Lung (tissue), 12 donors: ENCODE measurements around the gene IGSF9. TPM values are rescaled to one million over a fixed set of nuclear protein-coding genes. Genes with fewer than 3 reads are reported as not detected.

Experiments used
- ATAC-seq: fragments of 200-7000 bp; cut with Tn5 transposase; one replicate; pipeline ENCODE4 v1.9.1; 2020; ENCODE audit warnings: moderate number of reproducible peaks; ENCODE audit not compliant: insufficient read depth, low FRiP score
- DNase-seq, 3 donors: peaks; one replicate each; pipeline ENCODE4 v3.0.0-alpha.2; 2013 to 2017
- H3K27ac ChIP-seq, 2 donors: one replicate each; pipeline ENCODE4 v1.5.1; 2013; ENCODE audit warnings: mild to moderate bottlenecking in 2 of 2, moderate library complexity in 2 of 2, control low read depth in 1 of 2, inconsistent platforms in 1 of 2, low read depth in 1 of 2, low read length in 1 of 2
- H3K27me3 ChIP-seq, 3 donors: one replicate each; pipeline ENCODE4 v1.5.1; 2013; ENCODE audit warnings: low read length in 2 of 3; ENCODE audit not compliant: control insufficient read depth in 3 of 3, insufficient read depth in 3 of 3
- H3K36me3 ChIP-seq, 4 donors: one replicate each; pipeline ENCODE4 v1.5.1; 2013; ENCODE audit warnings: low read length in 4 of 4, mild to moderate bottlenecking in 1 of 4, moderate library complexity in 1 of 4; ENCODE audit not compliant: control insufficient read depth in 4 of 4, insufficient read depth in 4 of 4
- H3K4me1 ChIP-seq, 5 donors: one replicate each; pipeline ENCODE4 v1.5.1; 2013; ENCODE audit warnings: low read length in 5 of 5, mild to moderate bottlenecking in 2 of 5, moderate library complexity in 1 of 5; ENCODE audit not compliant: control insufficient read depth in 5 of 5, insufficient read depth in 5 of 5
- H3K4me3 ChIP-seq: one replicate; pipeline ENCODE4 v1.5.1; 2013; ENCODE audit warnings: mild to moderate bottlenecking, control low read depth, moderate library complexity
- H3K9ac ChIP-seq, 2 donors: one replicate each; pipeline ENCODE4 v1.5.1; 2013; ENCODE audit warnings: low read length in 2 of 2, control low read depth in 1 of 2; ENCODE audit not compliant: insufficient read depth in 1 of 2
- H3K9me3 ChIP-seq, 4 donors: one replicate each; pipeline ENCODE4 v1.5.1; 2013; ENCODE audit warnings: low read length in 3 of 4, mild to moderate bottlenecking in 1 of 4, moderate library complexity in 1 of 4; ENCODE audit not compliant: control insufficient read depth in 4 of 4, insufficient read depth in 3 of 4
- CTCF ChIP-seq: IDR thresholded peaks from 2 replicates; pipeline ENCODE4 v1.5.1; 2012; ENCODE audit warnings: mild to moderate bottlenecking; ENCODE audit errors: control extremely low read depth, extremely low read depth
- WGBS, 2 donors: extraction: QIAGEN DNeasy Blood & Tissue Kit; methylation state at CpG; one replicate each; pipeline ENCODE4 v1.1.7; 2013; 5-methylcytosine and 5-hydroxymethylcytosine counted together
- polyA plus RNA-seq, 2 donors: library from polyadenylated mRNA; stranded (reverse); fragments of 200-250 nt; gene quantifications; one replicate each; pipeline ENCODE4 v1.2.1, GENCODE V29; 2013
- total RNA-seq, 2 donors: library from RNA; depleted of rRNA in 1 of 2; stranded (reverse); fragments of >200 nt in 1 of 2; gene quantifications; one replicate each; pipeline ENCODE4 v1.2.1, GENCODE V29; 2014 to 2021
- donor health status: control.
- donor health status: control.
- donor health status: Bipolar disorder and iron deficiency.
- donor health status: healthy.
- donor health status: DM: yes; HTN: yes; CAD: no.

The IGSF9 gene
- total and polyA plus RNA-seq, 4 donors, result 1.4 to 4.9 (median 2.0) TPM

GRCh38 chr1:159968901-159969300 is 23.5 kb upstream of the IGSF9 start:
- Histone ChIP-seq H3K4me3 (no peak overlapping the region), H3K9ac (no peak overlapping the region), H3K36me3 (no peaks in the 10 kb centered on the region), H3K9me3 (peaks cover 0 to 2% (median 0%) of the 10 kb centered on the region in 4 donors), H3K27ac (no peak overlapping the region), H3K4me1 (peaks cover 0 to 3% (median 0%) of the 10 kb centered on the region in 5 donors), H3K27me3 (no peaks in the 10 kb centered on the region)
- 92 to 98% methylated on average over 3 of the region's 3 CpGs for WGBS, 2 donors
- no peak for ATAC-seq
- no peak for DNase-seq
- no peak for TF ChIP-seq CTCF

- Histone ChIP-seq H3K4me3 (no peak overlapping the region), H3K27ac (no peak overlapping the region), H3K9ac (no peak overlapping the region), H3K27me3 (no peaks in the 10 kb centered on the region), H3K9me3 (no peaks in the 10 kb centered on the region), H3K36me3 (no peaks in the 10 kb centered on the region), H3K4me1 (peaks cover 0 to 6% (median 0%) of the 10 kb centered on the region in 5 donors)
- DNase-seq (no peak), ATAC-seq (no peak)
- TF ChIP-seq CTCF, result no peak
- 93 to 94% methylated on average over 2 of the region's 2 CpGs for WGBS, 2 donors
These were observed 19.9 kb upstream of the IGSF9 start for GRCh38 chr1:159965263-159965662.

GRCh38 chr1:159964144-159964543 is 18.7 kb upstream of the IGSF9 start:
- 67 to 68% methylated on average over 3 of the region's 3 CpGs for WGBS, 2 donors
- TF ChIP-seq CTCF, result no peak
- peaks cover 0 to 6% (median 2%) of the 10 kb centered on the region in 5 donors for H3K4me1 ChIP-seq

GRCh38 chr1:159962176-159962575 is 16.8 kb upstream of the IGSF9 start:
- ATAC-seq, result no peak

More at GRCh38 chr1:159964144-159964543, 18.7 kb upstream of the IGSF9 start:
- DNase-seq (no peak), ATAC-seq (no peak)
- Histone ChIP-seq H3K9ac (no peak overlapping the region), H3K4me3 (no peak overlapping the region), H3K9me3 (no peaks in the 10 kb centered on the region), H3K36me3 (no peaks in the 10 kb centered on the region), H3K27me3 (no peaks in the 10 kb centered on the region), H3K27ac (no peak overlapping the region)

More at GRCh38 chr1:159962176-159962575, 16.8 kb upstream of the IGSF9 start:
- no peaks in the 10 kb centered on the region for H3K9me3 ChIP-seq
- TF ChIP-seq CTCF, result no peak
- no peak overlapping the region for H3K9ac ChIP-seq
- H3K27me3 ChIP-seq, result no peaks in the 10 kb centered on the region
- WGBS, 2 donors, result 92 to 95% methylated on average over 11 of the region's 11 CpGs
- peaks cover 0 to 6% (median 3%) of the 10 kb centered on the region in 5 donors for H3K4me1 ChIP-seq
- no peak for DNase-seq
- no peak overlapping the region for H3K4me3 ChIP-seq
- H3K36me3 ChIP-seq, result no peaks in the 10 kb centered on the region
- no peak overlapping the region for H3K27ac ChIP-seq
